ENCODE measurements around the gene ANKMY1.

- TF ChIP-seq CTCF (IDR thresholded peaks at IDR 0.05) (no peak), POLR2A (IDR thresholded peaks at IDR 0.05) (no peak)
Observed at GRCh38 chr2:240520974-240521350, 36.8 kb downstream of the ANKMY1 start.

Data from lower leg skin (tissue), 3 donors.